Caco-2 (cell line): Measurements from ENCODE around the gene PCDHGC4. TPM values are rescaled to one million over a fixed set of nuclear protein-coding genes. Genes with fewer than 3 reads are reported as not detected.
A peak's percentile ranks its signal among the peaks of the same experiment; 100 is the strongest.

Source experiments
- BruUV-seq: library from RNA; stranded (reverse); fragments of 400-500 nt; replicated peaks from 2 replicates; lab custom pipeline; 2021; lab: Mats Ljungman, UMichigan
- CTCF ChIA-PET: fragments of 300-600 bp; sonication (Branson Sonifier 250); formaldehyde crosslinking; loops from one replicate; lab custom pipeline; 2022; ENCODE audit warnings: antibody characterized with exemption; lab: Charles Lee
- POLR2A ChIA-PET: fragments of 300-600 bp; sonication (Branson Sonifier 250); formaldehyde crosslinking; loops from one replicate; lab custom pipeline; 2022; ENCODE audit warnings: antibody characterized with exemption; lab: Charles Lee
- DNase-seq, 2 experiments: peaks; one replicate each; pipeline versions ENCODE4 v3.0.0 to v3.0.0-alpha.2; 2020 to 2022
- H3K27me3 ChIP-seq: replicated peaks from 2 replicates; pipeline ENCODE4 v1.6.0; 2011; ENCODE audit warnings: low read length; ENCODE audit not compliant: control insufficient read depth, insufficient read depth
- H3K36me3 ChIP-seq: 2 replicates; pipeline ENCODE4 v1.5.1; 2011; ENCODE audit warnings: low read length; ENCODE audit not compliant: control insufficient read depth, insufficient read depth
- H3K4me1 ChIP-seq: fragments of 250-450 bp; sonication (Bioruptor Pico); 2 replicates; pipeline ENCODE4 v1.5.1; 2020; ENCODE audit warnings: mild to moderate bottlenecking
- H3K4me3 ChIP-seq: 2 replicates; pipeline ENCODE4 v1.5.1; 2011; ENCODE audit warnings: low read depth, mild to moderate bottlenecking, control low read depth, low read length
- H3K9me3 ChIP-seq: fragments of 250-450 bp; sonication (Bioruptor Pico); 2 replicates; pipeline ENCODE4 v1.5.1; 2020; ENCODE audit warnings: mild to moderate bottlenecking, moderate library complexity
- H3K27ac Mint-ChIP-seq: one replicate; pipeline ENCODE4 v1.8.0; 2022; ENCODE audit warnings: mixed read lengths; ENCODE audit not compliant: unreplicated experiment
- H3K27me3 Mint-ChIP-seq: one replicate; pipeline ENCODE4 v1.8.0; 2022; ENCODE audit warnings: mixed read lengths; ENCODE audit not compliant: insufficient read depth, unreplicated experiment
- H3K36me3 Mint-ChIP-seq: one replicate; pipeline ENCODE4 v1.8.0; 2022; ENCODE audit warnings: mild to moderate bottlenecking, mixed read lengths; ENCODE audit not compliant: insufficient read depth, unreplicated experiment
- H3K4me1 Mint-ChIP-seq: one replicate; pipeline ENCODE4 v1.8.0; 2022; ENCODE audit warnings: low read depth, mixed read lengths; ENCODE audit not compliant: unreplicated experiment
- H3K4me3 Mint-ChIP-seq: one replicate; pipeline ENCODE4 v1.8.0; 2022; ENCODE audit warnings: mild to moderate bottlenecking, moderate library complexity, mixed read lengths; ENCODE audit not compliant: unreplicated experiment
- H3K9me3 Mint-ChIP-seq: one replicate; pipeline ENCODE4 v1.8.0; 2022; ENCODE audit warnings: mixed read lengths; ENCODE audit not compliant: unreplicated experiment
- intact Hi-C: fragments of 100-400 bp; cut with micrococcal nuclease; formaldehyde crosslinking; loops from one replicate; pipeline ENCODE4 v1.10.0; 2022; ENCODE audit not compliant: unreplicated experiment
- total RNA-seq: library from RNA; stranded (reverse); gene quantifications from 2 replicates; pipeline ENCODE4 v1.2.3, GENCODE V29; 2022
- TF ChIP-seq, protein P1 (sequence below), 2 experiments: fragments of 200-600 bp in 1 of 2; IDR thresholded peaks; 1 replicate in 1 of 2; 2 replicates in 1 of 2; pipeline versions ENCODE4 v1.5.1 to v1.8.0; 2011 to 2022; ENCODE audit warnings: antibody characterized with exemption in 1 of 2, control low read depth in 1 of 2, inconsistent platforms in 1 of 2, low read depth in 1 of 2, low read length in 1 of 2, mild to moderate bottlenecking in 1 of 2, moderate library complexity in 1 of 2; ENCODE audit not compliant: insufficient read depth in 1 of 2, severe bottlenecking in 1 of 2, unreplicated experiment in 1 of 2

PCDHGC4 gene
- total RNA-seq, 1 experiment from 2014 or later, result 0.39 TPM

DNA sequence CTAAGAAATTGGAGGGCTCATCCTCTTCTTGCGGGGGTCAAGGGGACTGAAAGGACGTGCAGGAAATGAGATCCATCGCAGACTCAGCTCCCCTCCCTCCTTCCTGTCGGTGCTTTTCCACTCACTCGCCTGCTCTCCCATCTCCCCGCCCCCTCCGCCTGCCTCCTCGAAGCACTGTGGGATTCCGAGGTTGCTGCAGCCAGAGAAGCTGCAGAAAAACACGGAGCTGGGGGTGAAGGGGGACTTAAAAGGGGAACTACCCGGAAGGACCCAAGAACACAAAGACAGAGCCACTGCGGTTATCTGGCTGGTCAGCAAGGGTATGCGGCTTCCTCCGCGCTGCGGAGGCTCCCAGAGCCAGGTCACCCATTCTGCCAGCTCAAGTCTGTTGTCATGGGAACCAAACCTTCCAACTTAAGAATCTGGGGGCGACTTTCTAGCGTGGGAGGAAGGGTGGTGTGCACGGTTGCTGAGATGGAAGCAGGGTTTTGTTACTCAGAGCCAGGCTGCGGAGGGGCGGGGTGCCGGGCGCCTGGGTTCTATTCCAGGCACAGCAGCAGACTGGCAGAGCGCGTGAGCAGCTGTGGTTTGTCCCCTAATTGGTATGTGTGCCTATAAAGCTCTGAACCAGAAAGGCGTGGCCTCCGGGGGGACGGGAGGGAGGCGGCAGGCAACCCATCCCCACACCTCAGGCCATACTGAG lies 28.9 kb downstream of the PCDHGC4 start:
- POLR2A ChIA-PET, result no interaction called here
- CTCF ChIA-PET, result interaction anchor here (0.6 to 1.3 kb wide), 3 partner anchors 11 to 144 kb away, joined by 3 to 4 read pairs (median 3); partner anchors contain the start of gene PCDHGB3
- H3K4me3 ChIP-seq, result no peak overlapping the region
- H3K36me3 Mint-ChIP-seq, result peaks cover 74% of the 10 kb centered on the region
- H3K4me1 ChIP-seq, result no peaks in the 10 kb centered on the region
- no peaks in the 10 kb centered on the region for H3K9me3 ChIP-seq
- H3K4me1 Mint-ChIP-seq, result no peaks in the 10 kb centered on the region
- H3K27ac Mint-ChIP-seq, result peak overlapping the region; percentile 58
- TF ChIP-seq, protein P1, sequence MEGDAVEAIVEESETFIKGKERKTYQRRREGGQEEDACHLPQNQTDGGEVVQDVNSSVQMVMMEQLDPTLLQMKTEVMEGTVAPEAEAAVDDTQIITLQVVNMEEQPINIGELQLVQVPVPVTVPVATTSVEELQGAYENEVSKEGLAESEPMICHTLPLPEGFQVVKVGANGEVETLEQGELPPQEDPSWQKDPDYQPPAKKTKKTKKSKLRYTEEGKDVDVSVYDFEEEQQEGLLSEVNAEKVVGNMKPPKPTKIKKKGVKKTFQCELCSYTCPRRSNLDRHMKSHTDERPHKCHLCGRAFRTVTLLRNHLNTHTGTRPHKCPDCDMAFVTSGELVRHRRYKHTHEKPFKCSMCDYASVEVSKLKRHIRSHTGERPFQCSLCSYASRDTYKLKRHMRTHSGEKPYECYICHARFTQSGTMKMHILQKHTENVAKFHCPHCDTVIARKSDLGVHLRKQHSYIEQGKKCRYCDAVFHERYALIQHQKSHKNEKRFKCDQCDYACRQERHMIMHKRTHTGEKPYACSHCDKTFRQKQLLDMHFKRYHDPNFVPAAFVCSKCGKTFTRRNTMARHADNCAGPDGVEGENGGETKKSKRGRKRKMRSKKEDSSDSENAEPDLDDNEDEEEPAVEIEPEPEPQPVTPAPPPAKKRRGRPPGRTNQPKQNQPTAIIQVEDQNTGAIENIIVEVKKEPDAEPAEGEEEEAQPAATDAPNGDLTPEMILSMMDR (IDR thresholded peaks at IDR 0.05; ENCODE audit: insufficient read depth in 1 of 2, low read depth in 1 of 2, low read length in 1 of 2, severe bottlenecking in 1 of 2, unreplicated experiment in 1 of 2), result no peak
- H3K9me3 Mint-ChIP-seq, result no peaks in the 10 kb centered on the region
- H3K4me3 Mint-ChIP-seq, result no peak overlapping the region
- no peaks in the 10 kb centered on the region for H3K27me3 ChIP-seq
- no peaks in the 10 kb centered on the region; the same call in 1 of the 2 replicates for H3K36me3 ChIP-seq
- DNase-seq, result no peak
- intact Hi-C loops, result loop anchor here (2.0 kb wide), 1 partner anchor 101 kb away; the partner anchor contains the start of gene PCDHGA10
- no TSS peak for BruUV-seq
- H3K27me3 Mint-ChIP-seq, result no peaks in the 10 kb centered on the region

DNA sequence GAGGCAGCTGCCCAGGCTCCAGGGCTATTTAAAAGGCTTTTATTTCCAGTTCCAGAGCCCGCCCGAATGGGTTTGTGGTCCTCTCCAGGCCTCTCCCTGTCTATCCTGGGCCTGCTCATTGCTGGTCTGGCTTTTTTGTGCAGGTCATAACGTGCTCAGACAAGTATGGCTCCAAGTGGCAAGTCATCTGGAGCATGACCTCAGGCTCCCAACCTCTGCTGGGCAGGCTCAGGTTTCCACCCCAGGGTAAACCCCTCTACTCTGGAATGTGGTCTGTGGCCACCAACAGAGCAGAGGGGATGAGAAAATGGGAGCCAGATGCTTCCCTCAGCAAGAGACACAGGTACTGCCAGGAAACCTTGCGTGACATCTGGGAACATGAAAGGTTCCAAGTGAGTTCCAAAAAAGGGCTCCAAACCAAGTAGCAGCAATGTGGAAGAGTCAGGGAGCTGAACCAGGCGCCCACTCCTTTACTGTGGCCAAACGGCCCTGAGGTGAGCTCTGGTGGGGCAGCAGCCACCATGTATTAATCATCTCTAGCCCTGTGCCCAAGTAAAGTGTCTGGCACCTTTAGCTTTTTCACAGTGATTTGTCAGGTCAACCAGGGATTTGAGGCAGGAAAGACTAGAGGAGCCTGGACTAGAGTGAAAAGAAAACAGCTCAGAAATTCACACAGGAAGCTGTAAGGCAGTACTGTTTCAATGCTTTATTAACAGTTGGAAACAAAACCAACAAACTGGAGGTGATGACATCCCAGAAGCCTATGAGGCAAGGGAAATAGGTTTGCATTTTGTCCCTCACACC lies 29.7 kb downstream of the PCDHGC4 start:
- Histone ChIP-seq H3K36me3 (no peaks in the 10 kb centered on the region; the same call in 1 of the 2 replicates), H3K9me3 (no peaks in the 10 kb centered on the region), H3K4me1 (no peaks in the 10 kb centered on the region), H3K27me3 (no peaks in the 10 kb centered on the region), H3K4me3 (no peak overlapping the region)
- no peaks in the 10 kb centered on the region for H3K4me1 Mint-ChIP-seq
- TF ChIP-seq, protein P1 (IDR thresholded peaks at IDR 0.05; ENCODE audit: insufficient read depth in 1 of 2, low read depth in 1 of 2, low read length in 1 of 2, severe bottlenecking in 1 of 2, unreplicated experiment in 1 of 2), result no peak
- no peak overlapping the region for H3K27ac Mint-ChIP-seq
- no TSS peak for BruUV-seq
- peak in 1 of 2 experiments; percentile 75 for DNase-seq
- H3K36me3 Mint-ChIP-seq, result peaks cover 82% of the 10 kb centered on the region
- intact Hi-C loops, result no loop called here
- H3K4me3 Mint-ChIP-seq, result no peak overlapping the region
- ChIA-PET POLR2A (no interaction called here), CTCF (interaction anchor here (1.1 to 1.3 kb wide), 2 partner anchors 11 to 102 kb away, joined by 4 read pairs; partner anchors contain the start of gene PCDHGA10)
- no peaks in the 10 kb centered on the region for H3K9me3 Mint-ChIP-seq
- H3K27me3 Mint-ChIP-seq, result no peaks in the 10 kb centered on the region

DNA sequence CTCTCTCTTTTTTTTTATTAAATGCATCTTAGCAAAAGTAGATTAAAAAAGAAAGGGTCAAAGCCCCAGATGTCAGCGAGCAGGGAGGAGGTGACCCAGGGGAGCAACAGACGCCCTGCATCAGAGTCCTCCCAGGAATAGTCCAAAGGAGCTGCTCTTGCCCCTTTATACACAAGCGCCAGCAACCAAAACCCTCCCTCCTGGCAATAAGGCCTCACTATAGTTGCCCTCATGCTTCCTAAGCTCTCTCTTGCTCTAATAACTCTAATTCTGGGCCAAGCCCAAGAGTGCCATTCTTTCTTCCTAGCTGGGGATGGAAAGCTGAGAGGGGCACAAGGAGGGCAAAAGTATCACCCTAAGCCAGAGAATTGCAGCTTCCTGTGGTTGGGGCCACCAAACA lies 30.3 kb downstream of the PCDHGC4 start:
- DNase-seq, result no peak
- Mint-ChIP-seq H3K9me3 (no peaks in the 10 kb centered on the region), H3K4me3 (no peak overlapping the region), H3K4me1 (no peaks in the 10 kb centered on the region), H3K27me3 (no peaks in the 10 kb centered on the region), H3K27ac (no peak overlapping the region), H3K36me3 (peaks cover 88% of the 10 kb centered on the region)
- Histone ChIP-seq H3K4me3 (no peak overlapping the region), H3K9me3 (no peaks in the 10 kb centered on the region), H3K27me3 (no peaks in the 10 kb centered on the region), H3K36me3 (no peaks in the 10 kb centered on the region; the same call in 1 of the 2 replicates), H3K4me1 (no peaks in the 10 kb centered on the region)
- intact Hi-C loops, result no loop called here
- ChIA-PET POLR2A (no interaction called here), CTCF (interaction anchor here (1.1 kb wide), 1 partner anchor 102 kb away, joined by 4 read pairs; the partner anchor contains the start of gene PCDHGA10)
- TF ChIP-seq, protein P1 (IDR thresholded peaks at IDR 0.05; ENCODE audit: insufficient read depth in 1 of 2, low read depth in 1 of 2, low read length in 1 of 2, severe bottlenecking in 1 of 2, unreplicated experiment in 1 of 2), result no peak
- BruUV-seq, result TSS peak; percentile 69
